HepG2 (cell line): ENCODE results near the gene KIF20A. TPM values are rescaled to one million over a fixed set of nuclear protein-coding genes. Genes with fewer than 3 reads are reported as not detected.

Experiments used
- AGO1 ChIP-seq: fragments of 200-400 bp; formaldehyde crosslinking; IDR thresholded peaks from 2 replicates; pipeline ENCODE4 v1.6.1; 2017; ENCODE audit warnings: mild to moderate bottlenecking, low read depth, low read length, moderate library complexity; ENCODE audit not compliant: poor library complexity, severe bottlenecking
- ARID2 ChIP-seq: sonication (generic); formaldehyde crosslinking; IDR thresholded peaks from 2 replicates; pipeline ENCODE4 v1.8.1; 2022; ENCODE audit warnings: mild to moderate bottlenecking, missing genetic modification reagents, borderline replicate concordance
- ATF7 ChIP-seq, 2 experiments: fragments of 450-650 bp in 1 of 2; sonication (generic) in 1 of 2; formaldehyde crosslinking in 1 of 2; IDR thresholded peaks; 2 replicates each; pipeline versions ENCODE4 v1.4.0 to v1.6.1; 2016 to 2020; ENCODE audit warnings: antibody characterized with exemption in 1 of 2, mild to moderate bottlenecking in 1 of 2, missing genetic modification reagents in 1 of 2
- DDIT3 ChIP-seq: sonication (generic); formaldehyde crosslinking; IDR thresholded peaks from 2 replicates; pipeline ENCODE4 v1.4.0; 2020; ENCODE audit warnings: mild to moderate bottlenecking, missing genetic modification reagents
- FOXJ3 ChIP-seq: sonication (generic); formaldehyde crosslinking; IDR thresholded peaks from 2 replicates; pipeline ENCODE4 v1.4.0; 2020; ENCODE audit warnings: missing genetic modification reagents, mild to moderate bottlenecking, borderline replicate concordance
- FOXP4 ChIP-seq: sonication (generic); formaldehyde crosslinking; IDR thresholded peaks from 2 replicates; pipeline ENCODE4 v1.4.0; 2020; ENCODE audit warnings: missing genetic modification reagents
- HNRNPUL1 ChIP-seq: fragments of 200-400 bp; formaldehyde crosslinking; IDR thresholded peaks from 2 replicates; pipeline ENCODE4 v1.6.1; 2017; ENCODE audit warnings: low read depth, mild to moderate bottlenecking, low read length, moderate library complexity
- IRF2 ChIP-seq: IDR thresholded peaks from 2 replicates; pipeline ENCODE4 v1.6.1; 2018; ENCODE audit warnings: missing genetic modification reagents, missing compliant biosample characterization
- ISX ChIP-seq: sonication (generic); formaldehyde crosslinking; conservative IDR thresholded peaks from 2 replicates; pipeline ENCODE4 v1.5.0; 2020; ENCODE audit warnings: missing genetic modification reagents
- MAFG ChIP-seq: sonication (generic); formaldehyde crosslinking; IDR thresholded peaks from 2 replicates; pipeline ENCODE4 v1.5.1; 2020; ENCODE audit warnings: mild to moderate bottlenecking, missing genetic modification reagents
- MAX ChIP-seq: IDR thresholded peaks from 2 replicates; pipeline ENCODE4 v1.6.1; 2012; ENCODE audit warnings: inconsistent platforms
- MXI1 ChIP-seq: IDR thresholded peaks from 3 replicates; pipeline ENCODE4 v1.6.1; 2012; ENCODE audit warnings: low read depth, low read length, inconsistent platforms, borderline replicate concordance
- NR3C1 ChIP-seq: sonication (generic); formaldehyde crosslinking; IDR thresholded peaks from 2 replicates; pipeline ENCODE4 v1.4.0; 2020; ENCODE audit warnings: missing genetic modification reagents
- ONECUT2 ChIP-seq: sonication (generic); formaldehyde crosslinking; IDR thresholded peaks from 2 replicates; pipeline ENCODE4 v1.4.0; 2020; ENCODE audit warnings: missing genetic modification reagents
- POLR2G ChIP-seq: fragments of 200-400 bp; formaldehyde crosslinking; IDR thresholded peaks from 2 replicates; pipeline ENCODE4 v1.6.1; 2018; ENCODE audit warnings: mild to moderate bottlenecking, low read depth, low read length, moderate library complexity
- SYNCRIP ChIP-seq: fragments of 200-400 bp; formaldehyde crosslinking; IDR thresholded peaks from 2 replicates; pipeline ENCODE4 v1.6.1; 2018; ENCODE audit warnings: mild to moderate bottlenecking, low read depth, low read length; ENCODE audit not compliant: insufficient read depth
- THAP9 ChIP-seq: sonication (generic); formaldehyde crosslinking; IDR thresholded peaks from 2 replicates; pipeline ENCODE4; 2020; ENCODE audit warnings: missing genetic modification reagents, mild to moderate bottlenecking, borderline replicate concordance
- ZC3H13 ChIP-seq: sonication (generic); formaldehyde crosslinking; IDR thresholded peaks from 2 replicates; pipeline ENCODE4 v1.8.1; 2023; ENCODE audit warnings: mild to moderate bottlenecking, missing genetic modification reagents, moderate library complexity
- ZC3H4 ChIP-seq: sonication (generic); formaldehyde crosslinking; IDR thresholded peaks from 2 replicates; pipeline ENCODE4 v1.4.0; 2020; ENCODE audit warnings: missing genetic modification reagents, borderline replicate concordance
- ZNF10 ChIP-seq: sonication (generic); formaldehyde crosslinking; IDR thresholded peaks from 2 replicates; pipeline ENCODE4 v1.4.0; 2020; ENCODE audit warnings: mild to moderate bottlenecking, low read depth, missing genetic modification reagents, borderline replicate concordance
- ZNF260 ChIP-seq: sonication (generic); formaldehyde crosslinking; IDR thresholded peaks from 2 replicates; pipeline ENCODE4 v1.4.0; 2020; ENCODE audit warnings: missing genetic modification reagents, low read depth, mild to moderate bottlenecking, borderline replicate concordance
- ZNF30 ChIP-seq: sonication (generic); formaldehyde crosslinking; IDR thresholded peaks from 2 replicates; pipeline ENCODE4 v1.5.0; 2020; ENCODE audit warnings: mild to moderate bottlenecking, missing genetic modification reagents
- polyA plus RNA-seq, 8 experiments: library from polyadenylated mRNA; depleted of rRNA in 3 of 8; stranded (reverse) in 7 of 8; unstranded in 1 of 8; fragments of >200 nt; fragmentation: Illumina TruSeq in 4 of 8; extraction: Trizol in 4 of 8; gene quantifications; 2 replicates each; pipeline versions ENCODE4 v1.2.1 to v1.2.3, GENCODE V29; 2011 to 2016; ENCODE audit warnings: low read depth in 4 of 8, missing spikeins in 1 of 8, mixed read lengths in 1 of 8; ENCODE audit not compliant: insufficient read depth in 1 of 8
- total RNA-seq, 5 experiments: library from RNA; depleted of rRNA; stranded (reverse); fragments of >200 nt; fragmentation: Illumina TruSeq; extraction: Trizol; gene quantifications; 2 replicates each; pipeline ENCODE4 v1.2.3, GENCODE V29; 2016; ENCODE audit warnings: low read depth in 1 of 5
- TF ChIP-seq, protein P1 (sequence below): sonication (generic); formaldehyde crosslinking; IDR thresholded peaks from 2 replicates; pipeline ENCODE4 v1.8.0; 2022; ENCODE audit warnings: missing genetic modification reagents, mild to moderate bottlenecking, borderline replicate concordance
- TF ChIP-seq, protein P2 (sequence below): sonication (generic); formaldehyde crosslinking; IDR thresholded peaks from 2 replicates; pipeline ENCODE4 v1.4.0; 2020; ENCODE audit warnings: missing genetic modification reagents

KIF20A gene
- total and polyA plus RNA-seq, 2 of the 13 experiments (the other 11 are each of a cell fraction or from before 2014, with no cell fraction given) = 17.1 to 66.8 TPM

DNA sequence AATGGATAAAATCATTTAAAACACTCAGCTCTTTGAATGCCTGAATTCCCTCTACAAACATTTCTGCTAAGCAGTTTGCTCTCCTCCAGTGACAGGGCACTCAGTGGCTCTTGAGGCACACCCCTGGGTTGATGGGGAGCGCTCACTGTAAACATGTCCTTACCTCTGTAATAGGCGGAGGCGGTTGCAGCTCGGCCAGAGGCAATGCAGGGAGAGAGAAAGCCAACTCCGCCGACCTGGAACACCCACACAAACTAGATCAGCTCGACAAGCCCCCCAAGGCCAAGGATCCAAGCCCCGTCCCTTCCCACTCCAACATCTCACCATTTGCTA lies 33.9 kb downstream of the KIF20A start (continued):
- TF ChIP-seq, protein P1, sequence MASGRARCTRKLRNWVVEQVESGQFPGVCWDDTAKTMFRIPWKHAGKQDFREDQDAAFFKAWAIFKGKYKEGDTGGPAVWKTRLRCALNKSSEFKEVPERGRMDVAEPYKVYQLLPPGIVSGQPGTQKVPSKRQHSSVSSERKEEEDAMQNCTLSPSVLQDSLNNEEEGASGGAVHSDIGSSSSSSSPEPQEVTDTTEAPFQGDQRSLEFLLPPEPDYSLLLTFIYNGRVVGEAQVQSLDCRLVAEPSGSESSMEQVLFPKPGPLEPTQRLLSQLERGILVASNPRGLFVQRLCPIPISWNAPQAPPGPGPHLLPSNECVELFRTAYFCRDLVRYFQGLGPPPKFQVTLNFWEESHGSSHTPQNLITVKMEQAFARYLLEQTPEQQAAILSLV (CRISPR knock-in tag) = 0 out of 2 replicates have a peak, but pooled peaks have one; percentile 20
- TF ChIP-seq ZNF260 (no peak), THAP9 (CRISPR knock-in tag) (no peak), MXI1 (no peak), DDIT3 (CRISPR knock-in tag) (no peak), FOXP4 (no peak), ATF7 (IDR thresholded peaks at IDR 0.05) (no peak), ATF7 (CRISPR knock-in tag; IDR thresholded peaks at IDR 0.05) (no peak), ZC3H13 (no peak), MAX (no peak), ZNF10 (no peak), ARID2 (CRISPR knock-in tag) (no peak), ISX (CRISPR knock-in tag) (no peak), ZNF30 (CRISPR knock-in tag) (no peak), HNRNPUL1 (no peak), IRF2 (no peak), POLR2G (no peak), MAFG (CRISPR knock-in tag) (no peak), ONECUT2 (CRISPR knock-in tag) (no peak), FOXJ3 (CRISPR knock-in tag) (no peak), ZC3H4 (CRISPR knock-in tag) (no peak), SYNCRIP (no peak), NR3C1 (CRISPR knock-in tag) (no peak), AGO1 (no peak)
- TF ChIP-seq, protein P2, sequence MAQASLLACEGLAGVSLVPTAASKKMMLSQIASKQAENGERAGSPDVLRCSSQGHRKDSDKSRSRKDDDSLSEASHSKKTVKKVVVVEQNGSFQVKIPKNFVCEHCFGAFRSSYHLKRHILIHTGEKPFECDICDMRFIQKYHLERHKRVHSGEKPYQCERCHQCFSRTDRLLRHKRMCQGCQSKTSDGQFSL = no peak
